HG03439 (cell line): ENCODE measurements around the gene KLK5.

ENCODE experiments used
- ATAC-seq: cut with Tn5 transposase; IDR thresholded peaks from one replicate; pipeline ENCODE4 v1.9.1; 2021; ENCODE audit warnings: mild to moderate bottlenecking, moderate library complexity; ENCODE audit not compliant: unreplicated experiment

KLK5 gene

DNA sequence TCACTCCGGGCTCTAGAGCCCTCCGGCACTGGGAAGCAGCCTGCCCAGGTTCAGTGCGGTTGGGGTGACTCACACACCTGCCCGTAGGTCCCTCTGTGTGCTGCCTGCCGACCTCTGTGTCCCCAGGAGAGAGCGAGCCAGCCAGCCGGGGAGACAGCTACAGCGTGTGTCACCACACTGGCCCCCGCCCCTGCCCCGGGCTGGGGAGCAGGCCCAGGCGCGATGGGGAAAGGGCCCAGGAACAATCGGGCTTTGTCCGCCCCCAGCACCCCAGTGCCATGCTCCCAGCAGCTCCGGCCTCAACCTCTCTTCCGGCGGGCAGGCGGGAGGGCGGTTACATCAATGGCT is 16.5 kb upstream of the KLK5 start, which contains the start of gene KLK6:
Gene KLK6 (minus strand): TSS at position 179 of the 348 bp plus-strand sequence. CDS start 1,487 bp downstream, outside the sequence.
- no peak for ATAC-seq

DNA sequence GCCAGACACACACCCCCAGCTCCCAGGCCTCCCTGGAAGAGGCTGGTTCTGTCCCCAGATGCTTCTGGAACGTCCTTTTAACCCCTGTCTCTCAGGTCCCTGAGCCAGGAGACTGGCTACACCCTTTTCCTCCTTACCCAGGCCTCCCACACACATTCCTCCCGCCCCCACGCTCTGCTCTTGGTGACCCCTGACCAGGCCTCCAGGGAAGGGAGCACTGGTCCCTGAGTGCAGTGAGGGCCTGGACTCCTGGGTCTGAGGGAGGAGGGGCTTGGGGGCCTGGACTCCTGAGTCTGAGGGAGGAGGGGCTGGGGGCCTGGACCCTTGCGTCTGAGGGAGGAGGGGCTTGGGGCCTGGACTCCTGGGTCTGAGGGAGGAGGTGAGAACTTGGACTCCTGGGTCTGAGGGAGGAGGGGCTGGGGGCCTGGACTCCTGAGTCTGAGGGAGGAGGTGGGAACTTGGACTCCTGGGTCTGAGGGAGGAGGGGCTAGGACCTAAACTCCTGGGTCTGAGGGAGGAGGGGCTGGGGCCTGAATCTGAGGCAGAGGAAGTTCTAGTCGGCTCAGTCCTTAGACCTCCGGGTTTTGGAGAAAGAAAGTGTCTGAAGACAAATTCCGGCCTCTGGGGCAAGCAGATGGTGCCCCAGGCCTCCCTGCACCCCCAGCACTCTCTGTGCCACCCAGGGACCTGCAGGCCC is 16.0 kb upstream of the KLK5 start:
- no peak for ATAC-seq

DNA sequence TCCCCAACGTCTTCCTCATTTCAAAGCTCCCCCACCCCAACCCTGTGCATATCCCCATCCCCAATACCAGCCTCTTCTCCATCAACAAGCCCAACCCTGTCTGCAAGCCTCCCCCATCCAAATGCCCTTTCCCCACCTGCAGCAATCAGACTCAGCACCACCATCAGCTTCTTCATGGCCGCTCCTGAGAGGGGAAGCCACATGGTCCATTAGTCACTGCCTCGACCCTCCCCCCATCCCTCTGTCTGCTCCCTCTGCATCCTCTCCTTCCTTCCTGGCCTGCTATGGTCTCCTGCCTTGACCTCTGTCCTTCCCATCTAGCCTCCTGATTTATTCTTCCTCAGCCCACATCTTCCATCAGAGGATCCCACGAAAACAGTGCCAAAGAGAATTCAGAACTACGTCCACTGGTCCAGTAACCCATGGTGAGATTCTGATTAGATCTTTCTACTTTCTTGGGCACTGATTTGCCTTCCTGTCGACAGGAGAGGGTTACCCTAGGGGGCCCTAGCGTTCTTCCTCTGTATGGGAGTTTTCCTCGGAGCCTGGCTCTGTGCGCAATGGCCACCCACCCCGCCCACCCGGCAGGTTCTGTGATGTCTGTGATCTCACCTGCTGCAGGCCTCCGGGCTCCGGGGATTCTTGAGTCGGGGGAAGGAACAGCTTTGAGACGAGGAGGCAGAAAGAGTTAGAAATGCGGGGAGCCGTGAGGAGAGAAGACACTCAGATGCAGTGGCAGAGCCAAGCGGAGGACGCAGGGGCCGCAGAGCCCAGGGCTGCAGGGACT is 15.3 kb upstream of the KLK5 start:
- no peak for ATAC-seq

DNA sequence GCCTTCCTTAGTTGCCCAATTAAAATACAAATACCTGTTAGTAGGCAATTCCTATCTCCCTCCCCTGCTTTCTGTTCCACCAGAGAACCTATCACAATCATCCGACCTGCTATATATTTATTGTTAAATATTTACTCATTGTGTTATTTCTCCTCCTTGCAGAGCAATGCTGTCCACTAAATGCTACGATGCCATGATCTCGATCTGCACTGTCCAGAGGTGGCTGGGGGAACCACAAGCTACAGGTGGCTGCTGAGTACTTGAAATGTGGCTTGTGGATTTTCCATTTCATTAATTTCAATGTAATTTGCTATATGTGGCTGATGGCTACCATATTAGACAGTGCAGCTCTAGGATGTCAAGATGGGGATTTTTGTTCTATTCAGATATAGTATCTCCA is 11.4 kb upstream of the KLK5 start:
- no peak for ATAC-seq

DNA sequence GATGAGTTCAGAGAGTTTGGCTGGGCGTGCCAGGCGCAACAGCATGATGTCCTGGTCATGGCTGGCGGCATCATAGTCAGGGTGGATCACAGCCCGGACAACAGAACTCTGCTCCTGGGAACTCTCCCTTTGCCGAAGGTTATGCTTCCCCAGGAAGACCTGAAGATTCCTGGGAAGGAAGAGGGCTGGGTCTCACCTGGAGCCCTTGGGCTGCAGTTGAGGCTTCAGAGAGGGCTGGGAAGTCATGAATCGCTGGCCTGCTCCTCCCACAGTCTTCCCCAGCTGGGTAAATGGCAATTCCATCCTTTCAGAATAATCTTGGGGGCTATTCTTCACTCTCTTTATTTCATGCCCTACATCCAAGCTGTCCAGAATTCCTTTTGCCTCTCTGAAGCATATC is 10.5 kb upstream of the KLK5 start:
- ATAC-seq = no peak

DNA sequence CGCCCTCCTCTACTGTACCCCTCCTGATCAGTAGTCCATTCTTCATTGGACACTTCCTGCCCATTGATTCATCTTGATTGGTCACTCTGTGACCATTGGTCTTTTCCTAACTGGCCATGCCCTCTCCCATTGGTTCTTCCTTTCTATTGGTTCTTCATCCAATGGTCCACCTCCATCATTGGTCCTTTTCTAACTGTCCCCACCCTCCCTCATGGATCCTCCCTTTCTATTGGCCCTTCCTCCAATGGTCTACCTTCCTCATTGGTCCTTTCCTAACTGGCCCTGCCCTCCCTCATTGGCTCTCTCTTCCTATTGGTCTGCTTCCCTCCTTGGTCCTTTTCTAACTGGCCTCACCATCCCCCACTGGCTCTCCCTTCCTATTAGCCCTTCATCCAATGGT is 9.4 kb upstream of the KLK5 start:
- no peak for ATAC-seq

DNA sequence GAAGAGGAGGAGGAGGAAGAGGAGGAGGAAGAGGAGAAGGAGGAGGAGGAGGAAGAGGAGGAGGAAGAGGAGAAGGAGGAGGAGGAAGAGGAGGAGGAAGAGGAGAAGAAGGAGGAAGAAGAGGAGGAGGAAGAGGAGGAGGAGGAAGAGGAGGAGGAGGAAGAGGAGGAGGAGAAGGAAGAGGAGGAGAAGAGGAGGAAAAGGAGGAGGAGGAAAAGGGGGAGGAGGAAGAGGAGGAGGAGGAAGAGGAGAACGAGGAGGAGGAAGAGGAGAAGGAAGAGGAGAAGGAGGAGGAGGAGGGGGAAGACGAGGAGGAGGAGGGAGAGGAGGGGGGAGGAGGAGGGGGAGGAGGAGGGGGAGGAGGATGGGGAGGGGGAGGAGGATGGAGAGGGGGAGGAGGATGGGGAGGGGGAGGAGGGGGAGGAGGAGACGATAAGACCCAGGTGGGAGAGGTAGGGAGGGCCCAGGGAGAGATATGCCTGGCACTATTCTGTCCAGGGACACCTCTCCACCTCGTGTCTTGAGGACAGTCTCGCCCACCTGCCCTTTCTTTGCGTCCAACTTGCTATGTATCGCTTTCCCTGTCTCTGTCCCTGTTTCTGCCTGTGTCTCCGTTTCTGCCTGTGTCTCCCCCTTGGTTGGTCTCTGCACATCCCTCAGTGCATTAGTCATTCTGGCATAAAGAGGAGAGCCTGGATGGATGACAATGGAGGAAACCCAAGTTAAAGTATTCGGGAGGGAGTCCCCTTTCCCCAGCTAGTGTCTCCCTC is 7.1 kb upstream of the KLK5 start:
- ATAC-seq = no peak

DNA sequence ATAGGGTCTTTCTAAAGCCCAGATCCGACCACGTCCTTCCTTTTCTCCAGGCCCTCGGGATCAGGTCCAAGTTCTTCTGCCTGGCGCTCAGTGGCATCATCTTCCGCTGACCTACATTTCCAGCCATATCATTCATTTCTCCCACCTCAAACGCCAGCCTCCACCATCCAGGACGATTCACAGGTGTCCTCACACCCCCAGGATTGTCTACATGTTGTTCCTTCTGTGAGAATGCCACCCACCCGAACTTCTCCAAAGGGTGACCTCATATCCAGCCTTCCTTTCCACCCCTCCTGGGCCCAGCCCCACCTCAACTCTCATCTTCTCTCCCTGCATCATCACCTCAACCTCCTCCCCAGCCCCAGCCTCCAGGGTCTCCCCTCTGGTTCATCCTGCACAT is 4.7 kb upstream of the KLK5 start:
- ATAC-seq = no peak

DNA sequence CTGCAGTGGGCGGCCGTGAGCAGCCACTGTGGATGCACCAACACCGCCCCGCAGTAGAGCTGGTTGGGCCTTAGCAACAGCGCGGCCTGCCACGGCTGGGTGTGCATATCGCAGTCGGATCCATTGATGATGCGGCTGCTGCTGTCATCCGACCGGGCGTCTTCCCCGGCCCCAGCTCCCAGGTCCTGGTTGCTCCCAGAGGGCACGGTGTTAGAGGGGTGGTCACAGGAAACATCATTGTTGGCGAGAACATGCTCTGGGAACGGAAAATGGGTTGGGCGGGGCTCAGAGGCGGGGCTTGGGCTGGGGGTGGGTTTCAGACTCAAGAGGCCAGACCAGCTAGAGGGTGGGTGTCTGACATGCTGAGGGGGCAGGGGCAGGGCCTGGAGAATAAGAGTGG is 3.0 kb downstream of the KLK5 start:
- ATAC-seq = no peak

DNA sequence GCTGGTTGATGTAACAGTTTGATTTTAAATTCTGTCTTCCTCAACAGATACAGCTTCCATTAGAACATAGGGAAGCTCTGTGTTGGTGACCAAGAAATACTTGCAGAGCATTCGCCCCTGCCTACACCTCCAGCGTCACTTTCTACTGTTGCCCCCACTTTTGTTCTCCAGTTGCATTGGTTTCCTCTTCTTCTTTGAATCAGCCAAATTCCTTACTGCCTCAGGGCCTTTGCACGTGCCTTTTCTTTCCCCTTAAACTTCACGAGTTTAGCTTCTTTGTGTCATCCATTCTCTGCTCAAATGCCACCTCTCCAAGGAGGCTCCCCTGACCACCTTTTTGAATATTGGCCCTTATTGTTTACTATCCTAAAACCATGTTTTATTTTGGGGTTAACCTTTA is 5.7 kb downstream of the KLK5 start:
- ATAC-seq = no peak

DNA sequence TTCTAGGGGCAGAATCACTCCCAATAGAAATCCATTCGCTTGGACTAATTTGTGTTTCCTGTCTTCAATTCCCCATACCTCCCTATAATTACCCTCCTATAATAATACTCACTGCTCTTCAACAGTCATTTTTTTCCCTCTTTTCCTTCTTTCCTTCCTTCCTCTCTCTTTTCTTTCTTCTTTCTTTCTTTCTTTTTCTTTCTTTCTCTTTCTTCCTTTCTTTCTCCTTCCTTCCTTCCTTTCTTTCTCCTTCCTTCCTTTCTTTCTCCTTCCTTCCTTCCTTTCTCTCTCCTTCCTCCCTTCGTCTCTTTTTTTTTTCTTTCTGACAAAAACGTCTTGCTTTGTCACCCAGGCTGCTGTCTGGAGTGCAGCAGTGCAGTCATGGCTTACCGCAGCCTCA is 8.0 kb downstream of the KLK5 start:
- no peak for ATAC-seq

DNA sequence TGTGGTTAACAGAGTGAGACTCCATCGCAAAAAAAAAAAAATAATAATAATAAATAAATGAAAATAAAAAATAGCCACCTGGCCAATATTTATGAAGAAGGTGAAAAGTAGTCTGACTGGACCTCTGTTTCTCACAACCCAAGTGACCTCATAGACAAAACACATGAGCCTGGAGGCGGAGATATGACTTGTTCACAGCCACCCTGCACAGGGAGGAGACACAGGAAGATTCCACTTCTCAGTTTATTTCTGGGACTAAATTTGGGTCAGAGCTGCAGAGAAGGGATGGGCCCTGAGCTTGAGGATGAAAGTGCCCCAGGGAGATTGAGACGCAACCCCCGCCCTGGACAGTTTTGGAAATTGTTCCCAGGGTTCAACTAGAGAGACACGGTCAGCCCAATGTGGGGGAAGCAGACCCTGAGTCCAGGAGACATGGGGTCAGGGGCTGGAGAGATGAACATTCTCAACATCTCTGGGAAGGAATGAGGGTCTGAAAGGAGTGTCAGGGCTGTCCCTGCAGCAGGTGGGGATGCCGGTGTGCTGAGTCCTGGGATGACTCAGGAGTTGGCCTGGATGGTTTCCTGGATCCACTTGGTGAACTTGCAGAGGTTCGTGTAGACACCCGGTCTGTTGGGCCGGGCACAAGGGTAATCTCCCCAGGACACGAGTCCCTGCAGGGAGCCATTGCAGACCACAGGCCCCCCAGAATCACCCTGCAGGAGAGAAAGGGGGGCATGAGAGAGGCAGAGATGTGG is 9.6 kb downstream of the KLK5 start:
- ATAC-seq = no peak

DNA sequence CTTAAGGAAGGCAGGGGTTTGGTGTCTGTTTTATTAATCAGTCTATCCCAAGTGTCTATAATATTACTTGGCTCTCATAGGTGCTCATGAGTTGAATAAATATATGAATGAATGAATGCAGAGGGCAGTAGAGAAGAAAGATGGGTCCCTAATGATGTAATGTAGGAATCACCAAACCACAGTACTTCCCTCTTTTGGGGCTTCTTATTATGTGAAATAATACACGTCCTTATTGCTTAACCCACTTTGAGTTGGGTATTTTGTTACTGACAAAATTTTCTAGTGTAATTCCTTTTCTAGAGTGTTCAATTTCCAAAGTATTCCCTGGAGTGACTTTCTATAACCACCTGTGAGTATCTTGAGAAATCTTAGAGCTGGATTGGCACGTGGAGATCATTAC is 13.2 kb downstream of the KLK5 start:
- no peak for ATAC-seq

DNA sequence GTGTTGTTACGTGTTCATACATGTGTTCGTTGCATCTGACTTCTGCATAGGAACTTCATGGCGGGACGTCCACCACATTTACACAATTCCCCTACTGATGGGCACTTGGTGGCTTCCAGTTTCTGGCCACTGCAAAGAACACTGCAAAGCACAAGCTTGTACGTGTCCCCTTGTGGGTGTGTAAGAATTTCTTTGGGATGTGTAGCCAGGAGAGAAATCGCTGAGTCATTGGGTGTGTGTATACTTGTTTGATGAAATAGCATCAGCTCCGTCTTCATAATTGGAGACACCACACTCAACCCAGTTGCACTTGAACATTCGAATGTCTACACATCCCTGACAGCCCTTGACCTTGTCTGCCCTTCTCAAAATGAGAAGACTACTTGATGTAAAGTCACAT is 19.2 kb downstream of the KLK5 start:
- ATAC-seq = no peak

DNA sequence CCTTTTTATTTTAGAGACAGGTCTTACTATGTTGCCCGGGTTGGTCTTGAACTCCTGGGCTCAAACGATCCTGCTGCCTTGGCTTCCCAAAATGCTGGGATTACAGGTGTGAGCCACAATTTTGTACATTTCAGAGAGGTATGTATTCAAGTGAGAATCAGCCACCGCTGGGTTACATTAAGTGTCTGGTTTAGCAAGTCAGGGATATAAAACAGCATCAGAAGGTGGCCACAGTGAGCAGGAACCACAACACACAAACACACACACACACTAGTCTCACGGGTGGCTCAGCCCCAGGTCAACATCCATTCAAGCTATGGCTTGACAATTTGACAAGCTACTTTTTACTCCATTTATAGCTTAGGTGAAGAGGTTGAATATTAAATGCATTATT is 20.2 kb downstream of the KLK5 start:
- ATAC-seq = no peak

DNA sequence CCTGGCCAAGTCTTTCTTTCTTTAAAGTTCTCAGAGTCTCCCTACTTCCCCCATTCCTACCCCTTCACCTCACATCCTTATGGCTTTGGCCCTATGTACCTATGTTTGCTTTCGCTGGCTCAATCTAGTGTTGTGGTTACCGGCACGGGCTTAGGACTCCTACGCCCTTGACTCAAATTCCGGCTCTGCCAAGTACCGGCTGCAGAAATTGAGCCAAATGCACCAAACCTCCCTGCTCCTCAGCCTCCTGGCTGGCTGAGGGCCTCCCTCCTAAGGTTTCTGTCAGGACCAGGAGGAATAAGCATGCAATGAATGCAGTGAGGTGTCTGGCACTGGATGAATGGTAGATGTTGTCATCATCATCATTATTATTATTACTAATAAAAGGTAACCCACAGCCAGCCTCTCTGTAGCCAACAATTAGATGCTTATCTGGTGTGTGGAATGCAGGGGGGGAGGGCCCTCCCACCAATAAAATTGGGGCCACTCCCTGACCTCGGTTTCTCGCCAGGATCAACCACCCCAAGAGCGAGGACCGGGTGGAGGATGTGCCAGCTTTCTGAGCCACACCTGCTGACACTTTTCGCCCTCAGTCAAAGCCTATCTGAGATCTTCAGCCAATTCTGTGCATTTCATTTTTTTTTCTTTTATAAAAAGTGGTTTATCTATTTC is 20.7 kb downstream of the KLK5 start:
- no peak for ATAC-seq

DNA sequence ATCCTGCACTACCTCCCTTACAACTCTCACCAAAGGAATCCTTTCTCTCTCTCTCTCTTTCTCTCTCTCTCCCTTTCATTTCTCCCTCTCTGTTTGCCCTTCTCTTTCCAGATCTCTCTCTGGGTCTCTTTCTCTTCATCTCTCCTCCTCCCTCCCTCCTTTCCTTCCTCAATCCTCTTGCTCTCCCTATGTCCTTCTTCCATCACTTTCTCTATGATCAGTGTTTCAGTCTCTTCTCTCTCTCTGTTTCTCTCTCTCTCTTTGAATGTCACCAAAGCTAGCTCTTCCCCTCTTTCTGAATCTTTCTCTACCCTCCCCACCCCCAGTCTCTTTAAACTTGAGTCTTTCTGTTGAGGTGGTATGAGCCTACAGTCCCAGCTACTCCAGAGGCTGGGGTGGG is 21.8 kb downstream of the KLK5 start:
- ATAC-seq = no peak

DNA sequence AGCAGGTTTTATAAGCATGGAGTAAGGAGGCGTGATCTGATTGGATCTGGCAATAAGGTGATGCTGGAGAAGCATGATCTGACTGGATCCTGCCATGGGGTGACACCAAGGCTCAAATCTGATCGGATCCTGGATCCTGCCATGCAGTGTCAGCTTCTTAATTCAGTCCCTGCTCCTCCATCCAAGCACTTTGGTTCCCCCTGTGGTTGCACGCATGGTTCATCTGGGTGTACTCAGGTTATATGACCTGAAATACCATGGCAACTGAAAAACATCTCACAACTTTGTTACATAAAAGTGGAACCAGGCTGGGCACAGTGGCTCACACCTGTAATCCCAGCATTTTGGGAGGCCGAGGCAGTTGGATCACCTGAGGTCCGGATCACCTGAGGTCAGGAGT is 24.0 kb downstream of the KLK5 start:
- no peak for ATAC-seq

DNA sequence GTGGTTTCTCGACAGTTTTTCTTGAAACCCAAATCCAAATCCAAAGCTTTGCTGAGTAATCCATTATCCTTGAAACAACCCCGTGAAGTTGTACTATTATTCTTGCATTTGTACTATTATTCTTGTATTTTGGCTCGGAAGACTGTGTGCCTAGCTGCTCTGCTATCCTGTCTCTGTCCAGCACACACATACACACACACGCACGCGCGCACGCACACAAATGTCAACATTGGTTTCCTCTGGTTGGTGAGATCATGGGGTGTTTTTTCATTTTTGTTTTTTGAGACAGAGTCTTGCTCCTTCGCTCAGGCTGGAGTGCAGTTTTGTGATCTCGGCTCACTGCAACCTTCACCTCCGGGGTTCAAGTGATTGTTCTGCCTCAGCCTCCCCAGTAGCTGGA is 26.7 kb downstream of the KLK5 start:
- ATAC-seq = no peak

DNA sequence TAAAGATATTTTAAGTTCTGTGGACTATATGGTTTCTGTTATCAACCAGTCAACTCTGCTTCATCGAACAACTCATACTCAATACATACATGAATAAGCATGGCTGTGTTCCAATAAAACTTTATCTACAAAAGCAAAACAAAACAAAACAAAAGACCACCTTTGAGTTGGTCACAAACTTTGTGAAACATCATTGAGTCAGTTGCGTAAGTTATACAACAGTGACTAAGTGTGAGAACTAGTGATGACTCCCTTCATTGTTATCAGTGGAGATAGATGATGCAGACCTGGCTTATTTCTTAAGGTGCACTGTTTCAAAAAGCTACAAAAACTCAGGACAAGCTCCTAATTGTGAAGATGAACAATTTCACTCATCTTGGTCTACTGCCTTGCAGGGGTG is 27.1 kb downstream of the KLK5 start:
- no peak for ATAC-seq

DNA sequence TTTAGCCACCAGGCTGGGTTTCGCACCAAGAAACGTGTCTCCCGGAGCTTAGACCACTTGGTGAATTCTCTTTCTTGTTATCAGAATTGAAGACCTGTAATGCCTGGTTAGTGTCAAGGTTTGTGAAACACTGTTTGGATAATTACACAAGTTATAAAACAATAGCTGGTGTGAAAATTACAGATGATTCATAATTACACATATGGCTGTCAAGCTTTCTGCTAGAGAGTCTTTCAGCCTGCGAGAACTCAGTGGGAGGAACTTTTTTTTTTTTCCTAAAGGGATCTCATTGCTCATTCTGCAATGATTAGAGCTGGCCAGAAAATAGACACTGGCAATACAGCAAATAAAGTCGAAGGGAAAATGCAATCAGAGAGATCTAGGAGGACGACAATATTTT is 28.3 kb downstream of the KLK5 start:
- no peak for ATAC-seq
